Measurements from ENCODE around the gene RPGR.

Gene RPGR

DNA sequence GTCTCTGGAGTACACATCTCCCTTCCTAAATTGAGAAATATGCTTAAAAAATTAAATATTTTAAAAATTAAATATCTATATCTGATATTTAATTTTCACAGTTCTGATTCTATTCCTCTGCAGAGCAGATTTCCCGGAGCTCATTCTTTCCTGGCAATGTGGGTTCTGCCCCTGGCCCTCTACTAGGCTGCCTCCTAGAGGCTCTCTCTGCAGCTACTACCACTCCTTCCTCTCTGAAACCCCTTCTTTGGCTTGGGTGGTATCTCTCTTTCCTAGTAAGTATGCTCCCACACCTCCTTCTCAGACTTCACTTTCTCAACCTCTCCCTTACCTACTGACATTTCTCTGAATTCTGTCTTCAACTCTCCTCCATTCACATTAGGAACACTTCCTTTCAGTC is 45.3 kb downstream of the RPGR start:
- Histone ChIP-seq H3K4me1 (ENCODE audit: insufficient read depth, low read length) (peaks cover 14% of the 10 kb centered on the region), H3K4me3 (ENCODE audit: low read length) (no peak overlapping the region), H3K27me3 (ENCODE audit: insufficient read depth, low read length) (no peaks in the 10 kb centered on the region), H3K9ac (ENCODE audit: low read depth, low read length) (no peak overlapping the region), H3K9me3 (ENCODE audit: insufficient read depth, low read depth, low read length) (no peaks in the 10 kb centered on the region), H3K27ac (ENCODE audit: low read depth, low read length) (no peak overlapping the region), H3K36me3 (ENCODE audit: insufficient read depth, low read length) (no peaks in the 10 kb centered on the region)
- 100% methylated on average over 1 of the region's 1 CpG for WGBS

DNA sequence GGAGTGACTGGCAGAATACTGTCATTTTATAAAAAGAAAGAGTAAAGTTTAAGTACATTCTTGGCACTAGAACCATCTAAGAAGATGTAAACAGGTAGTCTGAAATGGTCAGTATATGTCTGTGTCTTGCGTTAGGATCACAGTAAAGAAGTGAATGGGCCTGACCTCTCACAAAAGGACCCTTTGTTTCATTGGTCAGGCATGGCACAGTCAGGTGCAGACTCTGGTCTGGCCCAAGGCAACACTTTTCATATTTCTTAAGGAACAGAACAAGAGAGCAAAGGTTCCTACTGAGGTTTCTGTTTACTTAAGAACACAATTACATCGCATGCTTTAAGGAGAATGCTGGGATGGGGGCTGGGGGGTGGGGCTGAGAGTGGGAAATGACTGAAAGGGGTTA is 48.1 kb downstream of the RPGR start:
- H3K36me3 ChIP-seq (ENCODE audit: insufficient read depth, low read length) = no peaks in the 10 kb centered on the region
- 45% methylated on average over 2 of the region's 2 CpGs for WGBS
- H3K27ac ChIP-seq (ENCODE audit: low read depth, low read length) = no peak overlapping the region
- H3K4me3 ChIP-seq (ENCODE audit: low read length) = no peak overlapping the region
- no peaks in the 10 kb centered on the region for H3K9me3 ChIP-seq (ENCODE audit: insufficient read depth, low read depth, low read length)
- no peaks in the 10 kb centered on the region for H3K27me3 ChIP-seq (ENCODE audit: insufficient read depth, low read length)
- no peak overlapping the region for H3K9ac ChIP-seq (ENCODE audit: low read depth, low read length)
- H3K4me1 ChIP-seq (ENCODE audit: insufficient read depth, low read length) = peaks cover 14% of the 10 kb centered on the region

DNA sequence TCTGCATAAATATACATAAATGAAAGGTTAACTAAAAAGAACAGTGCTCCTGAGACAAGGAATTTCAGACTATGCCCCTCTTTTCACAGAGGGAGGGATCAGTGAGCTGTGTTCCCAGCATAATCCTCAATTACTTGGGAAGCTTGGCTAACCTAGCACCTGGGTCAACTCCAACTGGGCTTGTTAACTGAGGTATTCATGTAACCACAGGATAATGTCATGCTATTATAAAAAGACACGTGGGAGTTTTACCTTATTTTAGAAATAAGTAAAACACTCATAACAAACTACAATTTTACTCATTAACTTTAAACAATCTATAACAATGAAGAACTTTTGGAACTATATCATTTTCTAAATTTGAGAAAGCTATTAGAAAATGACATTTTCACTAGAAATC is 48.6 kb downstream of the RPGR start:
- Histone ChIP-seq H3K4me1 (ENCODE audit: insufficient read depth, low read length) (peaks cover 14% of the 10 kb centered on the region), H3K36me3 (ENCODE audit: insufficient read depth, low read length) (no peaks in the 10 kb centered on the region), H3K27me3 (ENCODE audit: insufficient read depth, low read length) (no peaks in the 10 kb centered on the region), H3K9me3 (ENCODE audit: insufficient read depth, low read depth, low read length) (no peaks in the 10 kb centered on the region), H3K4me3 (ENCODE audit: low read length) (no peak overlapping the region), H3K9ac (ENCODE audit: low read depth, low read length) (no peak overlapping the region), H3K27ac (ENCODE audit: low read depth, low read length) (no peak overlapping the region)
- WGBS = no CpG with 5 or more reads among the region's 1 CpG

DNA sequence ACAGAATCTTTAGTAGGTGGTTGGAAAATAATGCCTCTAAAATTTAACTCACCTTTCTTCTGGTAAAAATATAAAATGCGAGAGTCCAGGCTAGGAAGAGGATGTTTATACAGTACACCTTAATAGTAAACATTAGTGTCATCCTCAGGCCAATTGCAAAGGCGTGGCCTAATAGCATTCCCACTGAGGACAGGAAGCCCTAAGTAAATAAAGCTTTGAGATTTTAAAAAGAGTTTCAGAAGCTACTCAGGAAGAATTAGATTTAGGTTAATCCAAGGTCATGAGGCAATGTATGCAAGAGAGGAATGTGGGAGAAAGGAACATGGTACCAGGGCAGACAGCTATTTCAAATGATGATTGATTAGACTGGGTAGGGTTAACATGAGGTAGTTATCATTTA is 49.5 kb downstream of the RPGR start:
- WGBS = 75% methylated on average over 1 of the region's 2 CpGs
- H3K36me3 ChIP-seq (ENCODE audit: insufficient read depth, low read length) = no peaks in the 10 kb centered on the region
- H3K9ac ChIP-seq (ENCODE audit: low read depth, low read length) = no peak overlapping the region
- no peaks in the 10 kb centered on the region for H3K9me3 ChIP-seq (ENCODE audit: insufficient read depth, low read depth, low read length)
- no peak overlapping the region for H3K27ac ChIP-seq (ENCODE audit: low read depth, low read length)
- H3K27me3 ChIP-seq (ENCODE audit: insufficient read depth, low read length) = no peaks in the 10 kb centered on the region
- H3K4me3 ChIP-seq (ENCODE audit: low read length) = no peak overlapping the region
- peaks cover 14% of the 10 kb centered on the region for H3K4me1 ChIP-seq (ENCODE audit: insufficient read depth, low read length)

DNA sequence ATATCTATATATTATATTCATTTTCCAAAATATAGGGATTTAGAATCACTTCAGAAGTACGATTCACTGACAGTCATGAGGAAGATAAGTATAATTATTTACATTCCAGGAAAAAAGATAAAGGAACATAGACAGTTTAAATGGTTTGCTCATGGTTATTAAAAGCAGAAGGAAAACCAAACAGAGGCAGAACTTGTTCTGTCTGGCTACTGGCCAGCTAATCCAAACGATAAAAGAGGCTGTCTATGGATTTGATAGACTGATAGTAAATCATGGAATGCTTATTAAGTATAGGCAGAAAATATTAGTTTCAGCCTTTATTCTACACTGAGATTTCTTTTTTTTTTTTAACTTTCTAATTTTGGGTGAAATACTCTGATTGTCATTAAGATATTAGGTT is 50.2 kb downstream of the RPGR start:
- H3K4me1 ChIP-seq (ENCODE audit: insufficient read depth, low read length) = peaks cover 14% of the 10 kb centered on the region
- no peaks in the 10 kb centered on the region for H3K9me3 ChIP-seq (ENCODE audit: insufficient read depth, low read depth, low read length)
- no peak overlapping the region for H3K4me3 ChIP-seq (ENCODE audit: low read length)
- no peak overlapping the region for H3K27ac ChIP-seq (ENCODE audit: low read depth, low read length)
- no peaks in the 10 kb centered on the region for H3K27me3 ChIP-seq (ENCODE audit: insufficient read depth, low read length)
- no peak overlapping the region for H3K9ac ChIP-seq (ENCODE audit: low read depth, low read length)
- WGBS = 95% methylated on average over 1 of the region's 2 CpGs
- H3K36me3 ChIP-seq (ENCODE audit: insufficient read depth, low read length) = no peaks in the 10 kb centered on the region

DNA sequence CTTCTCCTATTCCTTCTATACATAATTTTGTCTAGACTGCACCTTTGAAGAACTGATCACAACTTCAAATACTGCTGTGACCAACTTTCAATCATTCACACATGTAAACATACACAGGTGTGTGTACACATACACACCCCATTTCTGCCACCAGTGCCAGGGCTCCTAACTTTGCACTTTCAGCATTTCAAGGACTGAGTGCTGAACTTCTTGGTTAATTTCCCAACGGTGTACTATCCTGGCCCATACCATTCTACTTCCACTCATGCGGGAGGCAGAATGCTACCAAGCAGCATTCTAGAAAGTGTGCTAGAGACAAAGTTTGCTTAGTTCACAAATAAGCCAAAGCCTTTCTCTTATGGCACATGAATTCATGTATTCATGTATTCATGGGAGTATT is 51.2 kb downstream of the RPGR start:
- Histone ChIP-seq H3K9ac (ENCODE audit: low read depth, low read length) (no peak overlapping the region), H3K4me3 (ENCODE audit: low read length) (no peak overlapping the region), H3K4me1 (ENCODE audit: insufficient read depth, low read length) (peaks cover 14% of the 10 kb centered on the region), H3K27me3 (ENCODE audit: insufficient read depth, low read length) (no peaks in the 10 kb centered on the region), H3K27ac (ENCODE audit: low read depth, low read length) (no peak overlapping the region), H3K36me3 (ENCODE audit: insufficient read depth, low read length) (no peaks in the 10 kb centered on the region), H3K9me3 (ENCODE audit: insufficient read depth, low read depth, low read length) (no peaks in the 10 kb centered on the region)
- WGBS = 86% methylated on average over 2 of the region's 2 CpGs

DNA sequence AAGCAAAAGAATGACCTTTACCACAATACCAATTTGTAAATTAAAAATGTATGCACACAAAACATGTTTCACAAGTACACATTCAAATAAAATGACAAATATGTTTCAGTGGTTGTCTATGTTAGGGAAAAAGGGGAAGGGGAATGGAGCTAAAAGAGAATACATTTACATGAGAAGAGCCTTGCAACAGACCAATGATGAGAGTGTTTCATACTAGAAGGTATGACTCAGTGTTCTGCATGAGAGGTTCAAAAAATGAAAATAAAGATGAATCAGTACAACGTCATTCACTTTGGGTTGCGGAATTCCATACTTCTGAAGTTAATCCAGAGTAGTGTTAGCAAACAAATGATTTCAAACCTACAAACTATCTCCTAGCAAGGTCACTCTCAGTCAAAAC is 51.7 kb downstream of the RPGR start:
- Histone ChIP-seq H3K4me3 (ENCODE audit: low read length) (no peak overlapping the region), H3K36me3 (ENCODE audit: insufficient read depth, low read length) (no peaks in the 10 kb centered on the region), H3K9me3 (ENCODE audit: insufficient read depth, low read depth, low read length) (no peaks in the 10 kb centered on the region), H3K9ac (ENCODE audit: low read depth, low read length) (no peak overlapping the region), H3K27me3 (ENCODE audit: insufficient read depth, low read length) (no peaks in the 10 kb centered on the region), H3K4me1 (ENCODE audit: insufficient read depth, low read length) (peaks cover 14% of the 10 kb centered on the region), H3K27ac (ENCODE audit: low read depth, low read length) (no peak overlapping the region)
- WGBS = 88% methylated on average over 2 of the region's 2 CpGs

DNA sequence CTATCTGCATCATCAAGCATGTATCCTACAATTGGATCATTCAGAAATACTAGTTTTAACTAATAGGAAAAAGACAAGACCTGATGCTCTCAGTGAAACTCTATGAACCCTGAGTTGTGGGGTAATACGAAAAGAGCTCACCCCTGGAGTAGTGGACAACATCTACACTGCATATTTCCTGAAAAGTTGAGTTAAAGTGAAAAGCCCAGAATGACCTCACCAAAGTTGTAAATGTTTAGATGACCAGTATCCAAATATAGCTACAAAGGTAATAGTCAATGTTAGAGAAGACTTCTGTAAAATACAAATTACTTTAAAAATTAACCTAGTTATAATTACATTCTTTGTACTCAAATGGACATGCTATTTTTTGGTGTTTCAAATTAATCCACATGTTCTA is 53.9 kb downstream of the RPGR start:
- H3K27ac ChIP-seq (ENCODE audit: low read depth, low read length) = no peak overlapping the region
- no peak overlapping the region for H3K4me3 ChIP-seq (ENCODE audit: low read length)
- 100% methylated on average over 1 of the region's 1 CpG for WGBS
- no peak overlapping the region for H3K9ac ChIP-seq (ENCODE audit: low read depth, low read length)
- H3K36me3 ChIP-seq (ENCODE audit: insufficient read depth, low read length) = no peaks in the 10 kb centered on the region
- H3K9me3 ChIP-seq (ENCODE audit: insufficient read depth, low read depth, low read length) = no peaks in the 10 kb centered on the region
- no peaks in the 10 kb centered on the region for H3K4me1 ChIP-seq (ENCODE audit: insufficient read depth, low read length)
- no peaks in the 10 kb centered on the region for H3K27me3 ChIP-seq (ENCODE audit: insufficient read depth, low read length)

DNA sequence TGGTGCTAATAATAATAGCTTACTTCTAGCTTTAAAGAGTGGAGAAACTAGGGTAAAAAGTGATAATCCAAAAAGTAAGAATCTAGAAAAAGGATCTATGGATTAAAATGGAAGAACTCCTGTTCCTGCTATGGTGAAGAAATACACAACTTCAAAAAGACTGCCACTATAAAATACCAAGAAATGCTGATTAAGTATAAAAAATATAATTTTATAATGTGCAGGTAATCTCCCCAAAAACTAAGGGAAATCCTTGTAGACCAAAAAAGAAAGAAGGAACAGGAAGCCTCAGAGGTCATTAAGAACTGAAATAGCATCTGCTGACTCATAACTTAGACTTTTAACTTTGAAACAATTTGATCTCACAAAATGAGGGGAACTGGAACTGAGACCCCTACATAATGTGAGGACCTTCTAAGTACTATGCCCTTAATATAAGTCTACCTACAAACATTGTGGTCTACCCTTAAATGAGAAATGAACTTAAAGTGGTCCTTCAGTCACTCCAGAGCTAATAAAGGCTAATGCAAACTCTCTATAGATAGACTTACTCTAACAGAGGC is 56.1 kb downstream of the RPGR start:
- H3K27ac ChIP-seq (ENCODE audit: low read depth, low read length) = no peak overlapping the region
- no peaks in the 10 kb centered on the region for H3K36me3 ChIP-seq (ENCODE audit: insufficient read depth, low read length)
- no peaks in the 10 kb centered on the region for H3K27me3 ChIP-seq (ENCODE audit: insufficient read depth, low read length)
- no peak overlapping the region for H3K9ac ChIP-seq (ENCODE audit: low read depth, low read length)
- no peaks in the 10 kb centered on the region for H3K4me1 ChIP-seq (ENCODE audit: insufficient read depth, low read length)
- H3K9me3 ChIP-seq (ENCODE audit: insufficient read depth, low read depth, low read length) = no peaks in the 10 kb centered on the region
- H3K4me3 ChIP-seq (ENCODE audit: low read length) = no peak overlapping the region

DNA sequence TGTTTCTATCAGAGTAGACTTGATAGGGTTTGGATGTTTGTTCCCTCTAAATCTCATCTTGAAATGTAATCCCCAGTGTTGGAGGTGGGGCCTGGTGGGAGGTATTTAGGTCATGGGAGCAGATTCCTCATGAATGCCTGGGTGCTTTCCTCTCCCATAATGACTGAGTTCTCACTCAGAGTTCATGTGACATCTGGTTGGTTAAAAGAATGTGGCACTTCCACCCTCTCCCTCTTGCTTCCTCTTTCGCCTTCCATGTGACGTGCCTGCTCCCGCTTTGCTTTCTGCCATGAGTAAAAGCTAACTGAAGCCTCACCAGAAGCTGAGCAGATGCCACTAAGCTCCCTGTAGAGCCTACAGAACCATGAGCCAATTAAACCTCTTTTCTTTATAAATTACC is 59.3 kb downstream of the RPGR start:
- H3K36me3 ChIP-seq (ENCODE audit: insufficient read depth, low read length) = no peaks in the 10 kb centered on the region
- no peaks in the 10 kb centered on the region for H3K9me3 ChIP-seq (ENCODE audit: insufficient read depth, low read depth, low read length)
- H3K27me3 ChIP-seq (ENCODE audit: insufficient read depth, low read length) = no peaks in the 10 kb centered on the region
- no peak overlapping the region for H3K4me3 ChIP-seq (ENCODE audit: low read length)
- no peak overlapping the region for H3K9ac ChIP-seq (ENCODE audit: low read depth, low read length)
- no peak overlapping the region for H3K27ac ChIP-seq (ENCODE audit: low read depth, low read length)
- 97% methylated on average over 3 of the region's 3 CpGs for WGBS
- no peaks in the 10 kb centered on the region for H3K4me1 ChIP-seq (ENCODE audit: insufficient read depth, low read length)

DNA sequence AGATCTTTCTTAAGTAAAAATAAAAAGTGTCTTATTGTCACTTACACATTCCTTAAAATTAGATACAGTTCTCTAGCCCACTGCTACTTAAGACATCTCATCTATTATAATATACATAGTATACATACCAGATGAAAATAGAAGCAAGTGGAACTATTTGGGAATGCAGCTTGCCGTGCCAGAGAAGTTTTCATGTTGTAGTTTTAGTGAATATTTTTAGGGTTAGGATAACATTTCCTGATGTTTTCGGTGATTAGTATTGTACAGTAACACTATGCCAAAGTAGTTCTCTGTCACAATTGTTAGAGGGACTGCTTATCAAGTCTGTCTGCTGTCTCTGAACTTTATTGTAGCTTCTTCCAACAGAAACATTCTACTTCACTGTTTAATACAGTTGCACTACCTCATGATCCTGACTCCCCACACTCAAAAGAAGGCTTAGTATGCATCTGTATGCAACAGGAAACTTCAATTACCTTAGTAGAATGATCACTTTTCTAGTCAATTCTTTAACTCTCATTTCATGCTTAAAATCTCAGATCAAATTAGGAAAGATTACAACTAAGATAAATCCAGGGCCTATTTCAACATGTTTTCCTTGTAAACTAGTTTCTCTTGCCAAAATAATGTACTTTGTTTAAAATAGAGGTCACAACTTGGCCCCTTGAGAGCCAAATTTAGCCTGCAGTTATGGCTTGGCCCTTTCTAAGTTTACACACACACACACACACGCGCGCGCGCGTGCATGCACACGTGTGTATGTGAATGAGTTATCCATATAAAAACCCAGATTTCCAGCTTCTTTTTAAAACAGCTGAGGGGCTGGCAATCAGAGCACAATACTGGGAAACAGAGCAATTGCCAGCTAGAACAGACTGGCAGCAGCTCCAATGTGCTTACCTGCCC is 64.3 kb downstream of the RPGR start:
- 98% methylated on average over 4 of the region's 9 CpGs for WGBS
- Histone ChIP-seq H3K27ac (ENCODE audit: low read depth, low read length) (no peak overlapping the region), H3K4me1 (ENCODE audit: insufficient read depth, low read length) (no peaks in the 10 kb centered on the region), H3K4me3 (ENCODE audit: low read length) (no peak overlapping the region), H3K9ac (ENCODE audit: low read depth, low read length) (no peak overlapping the region), H3K36me3 (ENCODE audit: insufficient read depth, low read length) (no peaks in the 10 kb centered on the region), H3K9me3 (ENCODE audit: insufficient read depth, low read depth, low read length) (no peaks in the 10 kb centered on the region), H3K27me3 (ENCODE audit: insufficient read depth, low read length) (no peaks in the 10 kb centered on the region)

Measured in HUES64 (cell line).